Measurements from ENCODE around the gene PXYLP1.

DNA sequence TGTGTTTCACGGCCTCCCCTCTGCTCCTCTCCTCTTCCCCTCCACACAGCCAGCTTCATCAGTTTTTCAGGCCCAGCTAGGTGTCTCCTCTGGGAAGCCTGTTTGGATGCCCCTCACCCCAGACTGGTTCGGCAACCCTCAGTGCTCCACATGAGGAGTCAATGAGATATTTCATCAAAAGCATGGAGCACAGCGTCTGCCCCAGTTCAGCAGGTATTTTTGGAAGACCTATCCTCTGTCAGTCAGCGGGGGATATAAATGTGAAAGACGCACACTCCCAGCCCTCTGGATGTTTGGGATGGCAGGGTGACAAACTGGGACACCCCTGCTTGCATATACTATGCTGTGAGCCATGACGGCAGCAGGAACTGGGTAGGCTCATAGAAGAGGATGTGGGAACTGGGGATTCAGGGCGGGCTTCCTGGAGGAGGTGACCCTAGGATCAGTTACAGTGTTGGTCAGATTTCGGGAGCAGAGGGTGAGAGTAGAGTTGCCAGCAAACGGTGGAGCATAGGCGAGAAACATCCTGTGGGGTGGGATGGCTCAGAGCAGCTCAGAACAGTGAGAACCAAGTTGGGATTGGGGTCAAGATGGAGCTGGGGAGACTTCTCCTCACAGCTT is 42.9 kb downstream of the PXYLP1 start:
- TF ChIP-seq, protein P1, sequence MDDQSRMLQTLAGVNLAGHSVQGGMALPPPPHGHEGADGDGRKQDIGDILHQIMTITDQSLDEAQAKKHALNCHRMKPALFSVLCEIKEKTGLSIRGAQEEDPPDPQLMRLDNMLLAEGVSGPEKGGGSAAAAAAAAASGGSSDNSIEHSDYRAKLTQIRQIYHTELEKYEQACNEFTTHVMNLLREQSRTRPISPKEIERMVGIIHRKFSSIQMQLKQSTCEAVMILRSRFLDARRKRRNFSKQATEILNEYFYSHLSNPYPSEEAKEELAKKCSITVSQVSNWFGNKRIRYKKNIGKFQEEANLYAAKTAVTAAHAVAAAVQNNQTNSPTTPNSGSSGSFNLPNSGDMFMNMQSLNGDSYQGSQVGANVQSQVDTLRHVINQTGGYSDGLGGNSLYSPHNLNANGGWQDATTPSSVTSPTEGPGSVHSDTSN (IDR thresholded peaks at IDR 0.05; ENCODE audit: insufficient replicate concordance, low read depth, low read length), result no peak
- TF ChIP-seq ZSCAN29 (IDR thresholded peaks at IDR 0.05) (no peak), SMC3 (IDR thresholded peaks at IDR 0.05; ENCODE audit: borderline replicate concordance, low read length) (no peak), RAD21 (IDR thresholded peaks at IDR 0.05; ENCODE audit: insufficient read depth, low read depth, low read length) (no peak), RFX5 (IDR thresholded peaks at IDR 0.05; ENCODE audit: low read depth, low read length) (no peak), RUNX3 (IDR thresholded peaks at IDR 0.05; ENCODE audit: low read length) (no peak), TCF12 (IDR thresholded peaks at IDR 0.05; ENCODE audit: low read depth, low read length) (no peak), NFYB (IDR thresholded peaks at IDR 0.05; ENCODE audit: insufficient read depth, low read depth, low read length) (no peak), ZNF274 (IDR thresholded peaks at IDR 0.05; ENCODE audit: insufficient read depth, insufficient read length) (no peak)
- TF ChIP-seq, protein P2, sequence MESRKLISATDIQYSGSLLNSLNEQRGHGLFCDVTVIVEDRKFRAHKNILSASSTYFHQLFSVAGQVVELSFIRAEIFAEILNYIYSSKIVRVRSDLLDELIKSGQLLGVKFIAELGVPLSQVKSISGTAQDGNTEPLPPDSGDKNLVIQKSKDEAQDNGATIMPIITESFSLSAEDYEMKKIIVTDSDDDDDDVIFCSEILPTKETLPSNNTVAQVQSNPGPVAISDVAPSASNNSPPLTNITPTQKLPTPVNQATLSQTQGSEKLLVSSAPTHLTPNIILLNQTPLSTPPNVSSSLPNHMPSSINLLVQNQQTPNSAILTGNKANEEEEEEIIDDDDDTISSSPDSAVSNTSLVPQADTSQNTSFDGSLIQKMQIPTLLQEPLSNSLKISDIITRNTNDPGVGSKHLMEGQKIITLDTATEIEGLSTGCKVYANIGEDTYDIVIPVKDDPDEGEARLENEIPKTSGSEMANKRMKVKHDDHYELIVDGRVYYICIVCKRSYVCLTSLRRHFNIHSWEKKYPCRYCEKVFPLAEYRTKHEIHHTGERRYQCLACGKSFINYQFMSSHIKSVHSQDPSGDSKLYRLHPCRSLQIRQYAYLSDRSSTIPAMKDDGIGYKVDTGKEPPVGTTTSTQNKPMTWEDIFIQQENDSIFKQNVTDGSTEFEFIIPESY (IDR thresholded peaks at IDR 0.05), result no peak
- TF ChIP-seq, protein P3, sequence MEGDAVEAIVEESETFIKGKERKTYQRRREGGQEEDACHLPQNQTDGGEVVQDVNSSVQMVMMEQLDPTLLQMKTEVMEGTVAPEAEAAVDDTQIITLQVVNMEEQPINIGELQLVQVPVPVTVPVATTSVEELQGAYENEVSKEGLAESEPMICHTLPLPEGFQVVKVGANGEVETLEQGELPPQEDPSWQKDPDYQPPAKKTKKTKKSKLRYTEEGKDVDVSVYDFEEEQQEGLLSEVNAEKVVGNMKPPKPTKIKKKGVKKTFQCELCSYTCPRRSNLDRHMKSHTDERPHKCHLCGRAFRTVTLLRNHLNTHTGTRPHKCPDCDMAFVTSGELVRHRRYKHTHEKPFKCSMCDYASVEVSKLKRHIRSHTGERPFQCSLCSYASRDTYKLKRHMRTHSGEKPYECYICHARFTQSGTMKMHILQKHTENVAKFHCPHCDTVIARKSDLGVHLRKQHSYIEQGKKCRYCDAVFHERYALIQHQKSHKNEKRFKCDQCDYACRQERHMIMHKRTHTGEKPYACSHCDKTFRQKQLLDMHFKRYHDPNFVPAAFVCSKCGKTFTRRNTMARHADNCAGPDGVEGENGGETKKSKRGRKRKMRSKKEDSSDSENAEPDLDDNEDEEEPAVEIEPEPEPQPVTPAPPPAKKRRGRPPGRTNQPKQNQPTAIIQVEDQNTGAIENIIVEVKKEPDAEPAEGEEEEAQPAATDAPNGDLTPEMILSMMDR (IDR thresholded peaks at IDR 0.05 in 2 of 3, conservative IDR thresholded peaks at IDR 0.05 in 1 of 3; ENCODE audit: control insufficient read depth in 2 of 3, extremely low read depth in 1 of 3, insufficient read depth in 1 of 3, low read depth in 3 of 3, low read length in 3 of 3), result no peak

Measured in GM12878 (cell line).